ENCODE results near the gene NUBP2.

The NUBP2 gene

GRCh38 chr16:1800701-1801100 lies 17.9 kb downstream of the NUBP2 start:
- FAIRE-seq: no peak
- no peak for DNase-seq (ENCODE audit: insufficient read length, low spot score)

GRCh38 chr16:1807626-1808025 lies 24.9 kb downstream of the NUBP2 start:
- DNase-seq (ENCODE audit: insufficient read length, low spot score) (no peak), FAIRE-seq (no peak)

GRCh38 chr16:1808691-1809090 lies 25.9 kb downstream of the NUBP2 start:
- FAIRE-seq: no peak
- DNase-seq (ENCODE audit: insufficient read length, low spot score): no peak

GRCh38 chr16:1809281-1809801 lies 26.6 kb downstream of the NUBP2 start:
- FAIRE-seq (no peak), DNase-seq (ENCODE audit: insufficient read length, low spot score) (no peak)

- DNase-seq (ENCODE audit: insufficient read length, low spot score) (no peak), FAIRE-seq (no peak)
Observed at GRCh38 chr16:1810106-1810505, 27.3 kb downstream of the NUBP2 start.

GRCh38 chr16:1810536-1810935 lies 27.8 kb downstream of the NUBP2 start:
- no peak for DNase-seq (ENCODE audit: insufficient read length, low spot score)
- FAIRE-seq: no peak

GRCh38 chr16:1812732-1813163 lies 30.0 kb downstream of the NUBP2 start:
- FAIRE-seq (no peak), DNase-seq (ENCODE audit: insufficient read length, low spot score) (no peak)

- DNase-seq (ENCODE audit: insufficient read length, low spot score) (no peak), FAIRE-seq (no peak)
Observed at GRCh38 chr16:1815461-1815860, 32.7 kb downstream of the NUBP2 start.

- FAIRE-seq: no peak
Observed at GRCh38 chr16:1816396-1817275, 33.9 kb downstream of the NUBP2 start.

GRCh38 chr16:1817276-1817589 lies 34.5 kb downstream of the NUBP2 start:
- DNase-seq (ENCODE audit: insufficient read length, low spot score) (no peak), FAIRE-seq (no peak)

More at GRCh38 chr16:1816396-1817275, 33.9 kb downstream of the NUBP2 start:
- no peak for DNase-seq (ENCODE audit: insufficient read length, low spot score)

GRCh38 chr16:1817716-1818115 lies 35.0 kb downstream of the NUBP2 start:
- DNase-seq (ENCODE audit: insufficient read length, low spot score) (no peak), FAIRE-seq (no peak)

GRCh38 chr16:1818204-1818872 lies 35.6 kb downstream of the NUBP2 start:
- DNase-seq (ENCODE audit: insufficient read length, low spot score) (no peak), FAIRE-seq (no peak)

- no peak for DNase-seq (ENCODE audit: insufficient read length, low spot score)
- FAIRE-seq: no peak
Observed at GRCh38 chr16:1818873-1819525, 36.2 kb downstream of the NUBP2 start.

- FAIRE-seq (no peak), DNase-seq (ENCODE audit: insufficient read length, low spot score) (no peak)
Observed at GRCh38 chr16:1819611-1820010, 36.9 kb downstream of the NUBP2 start.

- FAIRE-seq: no peak
- no peak for DNase-seq (ENCODE audit: insufficient read length, low spot score)
Observed at GRCh38 chr16:1820096-1820945, 37.6 kb downstream of the NUBP2 start.

- DNase-seq (ENCODE audit: insufficient read length, low spot score): no peak
- FAIRE-seq: no peak
Observed at GRCh38 chr16:1820946-1821290, 38.2 kb downstream of the NUBP2 start.

GRCh38 chr16:1821861-1822611 lies 39.3 kb downstream of the NUBP2 start:
- DNase-seq (ENCODE audit: insufficient read length, low spot score): no peak
- no peak for FAIRE-seq

GRCh38 chr16:1822801-1823200 lies 40.0 kb downstream of the NUBP2 start:
- FAIRE-seq: no peak
- no peak for DNase-seq (ENCODE audit: insufficient read length, low spot score)

GRCh38 chr16:1823821-1824220 lies 41.1 kb downstream of the NUBP2 start:
- no peak for FAIRE-seq
- DNase-seq (ENCODE audit: insufficient read length, low spot score): no peak

- FAIRE-seq (no peak), DNase-seq (ENCODE audit: insufficient read length, low spot score) (no peak)
Observed at GRCh38 chr16:1825381-1825863, 42.7 kb downstream of the NUBP2 start.

Data from GM19239 (cell line).